NCI-H748 treated with DMSO at 0.1 percent for 48 hours (cell line): ENCODE results near the gene CTBP1.

Source experiments
- DNase-seq: peaks from one replicate; lab custom pipeline; 2025; lab: John Stamatoyannopoulos, UW

CTBP1 gene

DNA sequence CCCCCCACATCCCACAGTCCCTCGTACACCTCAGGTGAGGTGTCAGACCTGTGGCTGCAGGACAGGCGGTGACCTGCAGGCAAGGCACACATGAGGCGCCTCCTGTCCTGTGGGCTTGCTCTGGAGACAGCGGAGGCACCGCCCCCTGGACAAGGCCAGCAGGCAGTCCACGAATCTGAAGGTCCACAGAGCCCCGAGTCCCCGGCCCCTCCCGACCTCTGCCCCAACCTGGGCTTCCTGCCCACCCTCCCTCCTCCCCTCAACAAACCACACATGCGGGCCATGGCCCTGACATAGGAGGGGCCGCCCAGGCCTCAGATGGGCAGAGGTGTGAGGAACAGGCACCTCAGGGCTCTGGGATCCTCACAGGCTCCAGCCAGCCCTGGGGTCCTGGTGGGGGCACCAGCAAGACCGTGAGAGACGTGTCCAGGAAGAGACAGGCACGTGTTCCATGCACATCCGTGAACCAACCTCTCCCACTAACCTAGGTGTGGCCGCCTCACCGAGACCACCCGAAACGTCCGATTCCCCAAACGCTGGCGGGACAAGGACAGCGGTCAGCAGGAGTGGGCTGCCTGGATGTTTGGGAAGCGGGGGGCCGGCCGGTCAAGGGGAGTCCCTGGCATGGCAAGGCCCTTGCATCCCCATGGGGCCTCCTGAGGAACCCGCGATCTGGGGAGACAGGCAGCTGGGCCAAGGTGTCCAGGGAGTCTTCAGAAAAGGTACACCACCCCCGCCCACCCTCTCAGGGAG, 25.8 kb downstream of the CTBP1 start:
- no peak for DNase-seq

DNA sequence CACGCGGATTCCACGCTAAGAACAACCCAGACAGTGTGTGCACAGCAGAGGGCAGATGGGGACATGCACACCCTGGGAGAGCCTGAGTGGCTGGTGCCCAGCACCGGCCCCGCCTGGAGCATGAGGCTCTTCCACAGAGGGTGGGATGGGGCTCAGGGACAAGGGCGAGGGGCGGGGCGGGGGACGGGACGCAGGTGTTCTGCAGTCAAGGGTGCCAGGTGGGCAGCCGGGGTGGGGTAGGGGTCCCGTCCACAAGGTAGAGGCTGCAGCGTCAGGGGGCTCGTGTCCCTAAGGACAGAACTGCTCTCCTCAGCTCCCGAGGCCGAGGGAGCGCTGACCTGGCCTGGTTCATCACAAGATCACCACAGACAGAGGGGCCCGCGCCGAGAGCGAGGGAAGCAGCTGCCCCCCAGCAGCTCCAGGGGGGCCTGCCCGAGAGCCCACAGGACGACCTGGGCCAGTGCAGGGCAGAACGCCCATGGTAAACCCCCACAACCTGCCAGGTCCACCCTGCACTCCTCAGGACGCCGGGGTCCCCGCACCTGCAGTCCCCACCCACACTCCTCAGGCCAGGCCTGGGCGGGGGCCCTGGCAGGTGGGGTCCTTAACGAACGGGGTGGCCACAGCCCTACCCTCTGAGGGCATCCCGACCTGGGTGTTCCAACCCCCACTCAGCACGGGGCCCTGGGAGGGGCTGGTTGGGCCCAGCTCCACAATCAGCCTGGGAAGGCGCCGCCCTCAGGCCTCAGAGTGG, 26.7 kb downstream of the CTBP1 start:
- DNase-seq: no peak

DNA sequence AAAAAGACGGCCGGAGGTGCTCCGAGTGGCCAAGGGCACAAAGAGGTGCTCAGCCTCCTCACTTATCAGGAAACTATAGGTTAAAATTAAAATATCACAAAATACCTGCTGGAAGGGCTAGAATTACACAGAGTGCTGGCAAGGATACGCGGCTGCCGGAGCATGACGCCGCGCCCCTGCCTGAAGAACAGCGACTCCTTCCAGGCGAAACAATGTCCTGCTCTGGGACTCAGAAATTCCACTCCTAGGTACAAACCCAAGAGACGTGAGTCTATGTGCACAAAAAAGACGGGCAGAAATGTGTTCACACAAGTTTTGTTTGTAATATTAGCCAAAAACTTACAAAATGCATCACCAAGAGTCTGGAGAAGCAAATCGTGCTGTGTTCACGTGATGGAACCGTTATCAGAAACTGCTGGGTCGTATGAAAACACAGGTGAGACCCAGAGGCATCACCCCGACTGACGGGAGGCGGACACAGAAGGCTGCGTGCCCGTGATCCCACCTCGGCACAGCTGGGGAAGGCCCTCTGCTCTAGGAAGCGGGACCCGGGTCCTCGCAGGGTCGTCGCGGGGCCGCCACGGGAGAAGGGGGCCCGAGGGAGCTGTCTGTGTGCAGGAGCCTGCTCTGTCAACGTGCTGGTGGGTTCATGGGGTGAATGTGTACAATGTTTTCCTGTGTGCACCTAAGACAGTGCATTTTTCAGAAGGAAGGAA, 27.6 kb downstream of the CTBP1 start:
- no peak for DNase-seq

DNA sequence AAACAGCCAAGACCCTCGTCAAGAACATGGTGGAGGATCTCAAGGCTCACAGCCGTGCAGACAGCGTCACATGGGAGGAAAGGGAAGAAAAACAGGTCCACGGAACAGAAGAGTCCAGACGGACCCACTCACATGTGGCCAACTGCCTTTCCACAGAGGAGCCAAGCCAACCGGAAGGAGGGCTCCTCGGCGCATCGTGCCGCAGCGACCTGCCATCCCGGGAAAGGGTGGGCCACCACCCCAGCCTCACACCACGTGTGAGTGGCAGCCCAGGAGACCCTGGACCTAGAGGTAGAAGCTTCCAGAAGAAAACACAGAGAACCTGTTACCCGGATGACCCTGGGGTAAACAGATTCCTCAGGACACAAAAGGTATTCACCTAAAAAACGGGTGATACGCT, 28.4 kb downstream of the CTBP1 start:
- DNase-seq: no peak

DNA sequence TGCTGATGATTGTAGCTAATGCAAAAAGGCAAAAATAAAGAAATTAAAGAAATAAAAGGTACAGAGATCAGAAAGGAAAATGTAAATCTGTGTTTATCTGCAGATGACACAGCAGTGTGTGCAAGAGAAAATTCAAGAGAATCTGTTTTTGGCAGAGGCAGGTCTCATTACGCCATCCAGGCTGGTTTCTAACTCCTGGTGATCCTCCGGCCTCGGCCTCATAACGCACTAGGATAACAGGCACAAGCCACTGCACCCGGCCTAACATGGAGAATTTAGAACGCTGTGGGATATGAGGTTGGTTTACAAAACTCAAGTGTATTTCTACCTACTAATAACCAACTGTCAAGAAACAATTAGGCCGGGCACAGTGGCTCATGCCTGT, 29.4 kb downstream of the CTBP1 start:
- DNase-seq: no peak

DNA sequence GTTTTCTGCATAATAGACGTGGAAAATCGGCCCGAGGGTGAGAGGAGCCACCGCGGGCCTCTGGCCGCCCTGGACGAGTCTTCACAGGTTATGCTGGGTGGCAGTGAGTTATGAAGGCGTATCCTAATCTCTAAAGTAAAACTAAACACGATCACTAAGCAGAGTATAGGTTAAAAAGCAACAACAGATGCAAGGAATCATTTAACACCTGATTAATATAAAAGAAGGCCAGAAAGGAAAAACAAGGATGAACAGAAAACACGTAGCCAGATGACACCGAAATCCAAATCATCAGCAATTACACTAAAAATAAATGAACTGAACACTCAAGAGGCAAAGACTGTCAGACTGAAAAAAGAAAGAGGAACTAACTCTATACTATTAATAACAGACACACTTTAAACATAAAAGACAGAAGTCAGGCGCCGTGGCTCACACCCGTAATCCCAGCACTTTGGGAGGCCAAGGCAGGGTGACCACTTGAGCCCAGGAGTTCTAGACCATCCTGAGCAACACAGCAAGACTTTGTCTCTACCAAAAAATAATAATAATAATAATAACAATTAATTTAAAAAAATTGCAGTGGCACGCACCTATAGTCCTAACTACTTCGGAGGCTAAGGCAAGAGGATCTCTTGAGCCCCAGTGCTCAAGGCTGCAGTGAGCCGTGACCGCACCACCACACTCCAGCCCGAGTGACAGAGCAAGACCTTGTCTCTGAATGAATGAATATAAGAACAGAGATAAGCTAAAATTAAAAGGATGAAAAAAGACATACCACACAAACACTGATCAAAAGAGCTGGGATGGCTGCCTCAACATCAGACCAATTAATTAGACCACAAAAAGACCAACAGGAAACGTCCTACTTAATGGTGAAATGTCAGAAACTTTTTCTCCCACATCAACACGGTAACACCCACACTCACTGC, 30.0 kb downstream of the CTBP1 start:
- DNase-seq: no peak

DNA sequence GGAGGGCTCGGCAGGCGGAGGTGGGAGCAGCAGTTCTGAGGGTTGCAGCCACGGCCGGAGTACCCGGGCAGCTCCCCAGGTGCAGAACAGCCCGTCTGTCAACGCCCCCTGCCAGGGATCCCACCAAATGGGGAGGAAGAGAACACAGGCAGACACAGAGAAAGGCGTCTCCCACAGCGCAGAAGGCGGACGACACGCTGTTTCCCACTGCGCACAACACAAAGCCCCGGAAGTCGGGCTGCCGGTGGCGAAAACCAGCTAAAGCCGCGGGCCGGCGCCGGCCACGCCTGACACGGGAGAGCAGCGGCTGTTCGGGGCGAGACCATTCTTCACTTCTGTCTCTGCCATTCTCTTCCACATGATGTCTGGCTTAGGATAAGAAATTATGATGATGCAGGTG, 31.6 kb downstream of the CTBP1 start:
- DNase-seq: no peak

DNA sequence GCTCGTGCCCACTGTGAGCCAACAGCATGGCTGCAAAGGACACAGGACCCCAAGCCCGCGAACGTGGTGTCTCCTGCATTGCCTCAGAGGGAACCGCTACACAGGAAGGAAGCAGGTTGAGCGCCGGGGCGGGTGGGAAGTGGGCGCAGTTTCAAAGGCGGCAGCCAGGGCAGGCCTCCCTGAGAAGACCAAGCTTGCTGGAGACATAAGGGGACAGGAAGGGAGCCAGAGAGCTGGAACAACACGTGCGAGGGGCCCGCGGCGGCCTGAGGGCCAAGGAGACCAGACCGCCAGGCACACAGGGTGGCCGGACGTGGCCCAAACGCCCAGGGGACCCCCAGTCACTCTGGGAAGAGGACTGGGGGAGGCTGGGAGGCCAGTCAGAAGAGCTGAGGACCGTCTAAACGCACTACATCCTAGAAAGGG, 32.0 kb downstream of the CTBP1 start:
- no peak for DNase-seq

DNA sequence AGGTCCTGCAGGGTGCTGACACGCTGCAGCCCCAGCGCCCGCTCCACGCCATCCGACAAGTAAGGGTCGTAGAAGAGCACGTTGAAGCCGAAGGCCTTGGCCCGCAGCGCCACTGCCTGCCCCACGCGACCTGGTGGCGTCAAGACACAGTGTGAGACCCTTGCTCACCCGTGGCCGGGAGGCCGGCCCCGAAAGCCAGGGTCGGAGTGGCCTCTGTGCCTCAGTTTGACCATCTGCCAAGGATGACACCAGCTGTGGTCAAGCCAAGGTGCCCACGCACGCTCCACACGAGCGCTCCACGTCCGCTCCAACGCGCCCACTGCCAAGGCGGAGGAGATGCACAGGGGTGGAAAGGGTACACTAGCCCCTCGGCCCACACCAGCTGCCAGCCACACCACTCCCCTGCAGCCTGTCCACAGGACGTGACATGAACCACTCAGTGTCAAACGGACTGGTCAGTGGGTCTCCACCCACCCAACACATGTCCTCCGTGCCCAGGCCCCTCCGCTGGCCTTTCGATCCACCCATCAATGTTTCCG, 32.8 kb downstream of the CTBP1 start:
- DNase-seq: no peak

DNA sequence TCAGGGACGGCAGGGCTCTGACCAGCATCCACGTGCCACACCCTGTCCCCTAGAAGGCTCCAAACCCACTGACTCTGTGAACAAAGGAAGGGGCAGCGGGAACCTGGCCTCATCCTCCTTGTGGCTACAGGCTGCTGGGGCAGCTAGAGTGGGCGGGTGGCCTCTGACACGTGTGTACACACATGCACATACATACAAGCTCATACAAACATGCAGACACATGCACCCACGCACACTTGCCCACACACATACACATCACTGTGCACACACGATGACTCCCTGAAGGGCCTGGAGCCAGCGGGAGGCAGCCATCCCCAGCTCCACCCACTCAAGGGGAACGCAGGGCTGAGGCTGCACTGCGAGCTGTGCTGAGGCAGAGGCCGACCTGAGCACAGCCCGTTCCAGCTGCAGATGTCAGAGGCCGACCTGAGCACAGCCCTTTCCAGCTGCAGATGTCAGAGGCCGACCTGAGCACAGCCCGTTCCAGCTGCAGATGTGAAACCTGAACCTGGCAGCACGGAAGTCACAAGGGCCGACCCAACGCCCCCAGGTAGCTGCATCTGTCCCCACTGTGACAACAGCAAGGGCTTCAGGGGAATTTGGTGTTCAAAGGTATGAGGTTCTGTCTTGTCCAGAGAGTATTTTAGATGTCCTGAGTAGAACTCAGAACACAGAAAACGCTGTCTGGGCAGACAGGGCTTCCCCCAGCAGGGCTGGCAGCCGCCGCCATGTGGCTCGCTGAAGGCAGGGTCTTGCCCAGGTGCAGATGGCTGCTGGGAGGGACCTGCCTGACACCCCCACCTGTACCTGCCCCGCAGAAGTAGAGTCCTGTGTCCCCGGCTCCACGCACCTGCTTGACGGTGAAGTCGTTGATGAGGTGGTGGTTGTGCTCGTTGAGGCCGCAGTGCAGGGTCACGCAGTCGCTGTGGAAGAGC, 33.5 kb downstream of the CTBP1 start:
- no peak for DNase-seq

DNA sequence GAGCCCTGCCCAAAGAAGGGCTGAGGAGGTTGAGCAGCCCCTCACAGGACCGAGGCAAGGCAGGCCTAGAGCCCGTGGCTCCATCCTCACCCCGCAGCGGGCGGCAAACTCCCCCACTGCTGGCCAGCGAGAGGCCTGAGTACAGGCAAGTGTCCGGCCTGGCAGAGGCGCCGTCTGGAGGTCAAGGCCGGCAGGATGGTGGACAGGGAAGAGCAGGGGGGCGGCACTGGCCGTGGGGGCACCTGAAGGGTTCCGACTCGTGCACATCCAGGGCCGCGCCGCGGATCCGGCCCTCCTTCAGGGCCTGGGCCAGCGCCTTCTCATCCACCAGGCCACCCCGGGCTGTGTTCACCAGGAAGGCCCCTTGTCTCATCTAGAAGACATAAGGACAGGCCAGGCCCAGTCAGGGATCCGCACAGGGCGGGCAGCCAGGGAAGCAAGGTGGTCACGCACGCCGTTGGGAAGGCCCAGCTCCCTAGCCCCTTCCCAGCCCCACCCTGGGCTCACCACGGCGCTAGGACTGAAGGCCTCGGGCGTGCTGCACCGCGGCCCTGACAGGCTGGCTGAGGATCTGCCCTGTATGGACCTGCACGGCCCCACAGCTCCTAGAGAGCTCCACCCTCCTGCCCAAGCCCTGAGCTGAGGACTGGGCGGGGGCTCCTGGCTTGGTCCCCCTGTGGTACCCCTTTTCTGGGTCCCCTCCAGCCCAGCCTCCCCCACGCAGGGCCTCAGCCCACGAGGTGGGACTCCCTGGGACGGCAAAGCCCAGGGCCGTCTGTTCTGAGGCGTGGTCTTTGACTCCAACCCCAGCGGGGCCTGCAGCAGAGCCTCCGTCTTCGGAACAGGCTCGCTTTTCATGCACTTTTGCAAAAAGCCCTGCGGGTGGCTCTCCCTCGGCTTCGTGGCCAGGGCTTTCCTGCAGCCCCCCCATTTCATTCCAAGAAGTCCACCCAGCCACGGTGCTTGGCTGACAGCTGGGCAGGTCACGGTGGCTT, 34.5 kb downstream of the CTBP1 start:
- DNase-seq: no peak

DNA sequence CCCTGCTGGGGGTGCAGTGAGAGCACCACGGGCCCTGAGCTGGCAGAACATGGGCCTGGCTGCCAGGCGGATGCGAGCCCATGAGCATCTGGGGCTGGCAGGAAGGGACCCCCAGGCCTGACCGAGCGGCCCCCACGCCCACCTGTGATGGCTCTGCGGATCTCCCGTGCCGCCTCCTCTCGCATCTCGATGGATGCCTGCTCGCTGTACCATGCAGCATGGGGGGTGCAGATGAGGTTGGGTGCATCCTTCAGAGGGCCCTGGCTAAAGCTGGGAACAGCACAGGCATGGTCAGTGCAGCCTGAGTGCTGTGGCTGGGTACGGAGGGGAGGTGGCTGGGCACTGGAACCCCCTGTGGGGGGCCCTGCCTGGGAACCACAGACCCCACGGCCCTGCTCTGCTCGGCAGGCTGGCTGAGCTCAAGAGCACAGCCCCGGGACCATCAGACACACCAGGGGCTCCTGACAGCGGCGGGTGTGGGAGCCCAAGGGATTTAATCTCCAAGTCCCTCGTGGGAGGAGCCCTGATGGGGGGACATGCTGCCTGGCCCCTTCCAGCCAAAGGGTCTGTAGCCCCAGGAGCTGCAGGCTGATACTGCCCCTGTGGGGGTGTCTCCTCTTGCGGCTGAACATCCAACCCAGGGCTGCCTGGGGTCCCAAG, 35.5 kb downstream of the CTBP1 start:
- DNase-seq: no peak

DNA sequence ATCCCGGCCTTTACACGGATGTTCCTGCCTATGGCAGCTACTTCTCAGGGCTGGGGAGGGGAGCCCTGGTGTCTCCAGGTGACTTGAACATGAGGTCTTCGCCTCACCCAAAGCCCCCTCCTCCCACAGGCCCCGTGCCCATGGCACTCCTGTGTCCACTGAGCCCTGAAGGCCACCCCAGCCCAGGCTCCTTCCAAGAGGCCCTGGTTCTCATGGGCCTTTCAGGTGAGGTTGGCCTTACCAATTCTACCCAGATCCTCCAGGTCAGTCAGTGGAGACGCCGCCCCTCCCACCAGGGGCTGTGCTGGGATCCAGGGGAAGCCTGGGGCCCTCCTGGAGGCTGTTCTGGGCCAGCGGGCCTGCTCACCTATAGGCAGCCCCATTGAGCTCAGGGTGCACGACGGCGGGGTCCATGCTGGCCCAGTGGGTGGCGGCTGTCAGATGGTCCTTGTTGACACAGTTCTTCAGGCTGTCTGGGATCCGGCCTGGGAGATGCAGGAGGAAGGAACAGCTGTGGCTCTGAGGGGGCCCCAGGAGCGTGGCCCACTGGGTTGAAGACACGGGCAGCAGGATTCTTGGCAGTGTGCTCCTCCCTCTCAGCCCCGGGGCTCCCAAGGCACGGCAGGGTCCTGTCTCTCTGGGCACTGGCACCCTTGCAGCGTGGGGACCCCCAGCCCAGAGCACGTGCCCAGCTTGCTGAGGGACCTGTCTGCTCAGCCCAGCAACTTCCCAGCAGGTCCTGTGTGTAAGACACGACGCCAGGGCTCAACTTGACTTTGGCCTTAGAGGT, 36.2 kb downstream of the CTBP1 start:
- no peak for DNase-seq

DNA sequence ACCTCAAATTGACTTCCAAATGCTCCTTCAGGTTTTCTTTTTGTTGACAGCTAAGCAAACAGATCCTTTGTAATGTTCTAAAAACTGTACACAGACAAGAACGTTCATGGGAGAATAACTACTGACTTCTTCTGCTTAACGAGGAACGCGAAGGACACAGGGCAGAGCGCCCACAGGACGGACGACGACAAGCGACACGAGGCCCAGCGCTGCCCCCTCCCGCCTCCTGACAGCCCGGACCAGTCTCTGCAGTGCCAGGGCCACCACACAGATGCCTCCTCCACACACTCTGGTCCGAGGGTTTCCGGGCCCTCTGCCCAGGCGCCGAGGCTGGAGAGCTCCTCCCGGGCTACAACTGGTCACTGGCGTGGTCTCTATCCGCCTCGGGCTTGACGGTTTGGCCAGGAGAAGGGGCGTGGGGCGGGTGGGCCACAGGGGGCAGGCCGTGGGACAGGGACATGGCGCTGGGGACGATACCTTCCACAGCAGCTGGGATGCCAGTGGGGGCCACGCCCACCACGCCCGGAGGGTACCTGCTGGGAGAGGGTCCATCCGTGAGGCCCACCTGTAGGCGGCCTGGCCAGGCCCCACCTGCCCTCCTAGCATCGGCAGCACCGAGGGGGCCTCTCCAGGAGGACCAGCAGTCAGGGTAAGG, 36.9 kb downstream of the CTBP1 start:
- no peak for DNase-seq

DNA sequence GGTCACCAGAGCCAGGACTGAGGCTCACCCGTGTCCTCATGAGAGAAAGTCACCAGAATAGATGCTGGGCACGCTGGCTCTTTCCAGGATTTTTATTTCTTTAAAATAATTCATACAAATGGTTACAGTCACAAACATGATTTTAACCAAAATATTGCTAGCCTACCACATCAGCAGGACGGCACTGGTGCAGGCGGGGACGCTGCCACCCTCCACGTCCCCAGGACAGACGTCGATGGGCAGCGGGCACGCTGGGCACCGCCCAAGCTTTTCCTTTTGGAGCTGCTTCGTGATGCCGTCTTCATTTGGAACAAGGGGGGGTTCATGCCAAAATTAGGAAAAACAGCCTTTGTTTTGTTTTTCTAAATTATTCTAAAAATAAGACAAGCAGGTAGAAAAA, 37.6 kb downstream of the CTBP1 start:
- no peak for DNase-seq

DNA sequence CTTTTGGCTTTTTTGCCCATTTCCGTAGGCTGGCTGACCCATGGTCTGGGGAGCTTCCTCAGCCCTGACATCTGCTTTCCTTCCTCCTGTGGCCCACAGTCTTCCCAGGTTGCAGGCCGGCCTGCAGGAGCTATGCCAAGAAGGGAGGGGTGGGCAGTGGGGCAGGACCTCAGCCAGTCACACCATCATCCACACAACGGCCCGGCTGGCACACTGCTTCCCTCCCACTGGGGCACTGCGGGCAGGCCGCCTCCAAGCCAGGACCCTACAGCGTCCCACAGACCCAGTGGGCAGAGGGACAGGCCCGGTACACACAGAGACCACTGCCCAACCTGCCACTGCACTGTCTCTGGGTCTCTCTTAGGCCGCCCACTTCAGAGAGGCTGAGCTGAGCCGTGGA, 38.0 kb downstream of the CTBP1 start:
- no peak for DNase-seq

DNA sequence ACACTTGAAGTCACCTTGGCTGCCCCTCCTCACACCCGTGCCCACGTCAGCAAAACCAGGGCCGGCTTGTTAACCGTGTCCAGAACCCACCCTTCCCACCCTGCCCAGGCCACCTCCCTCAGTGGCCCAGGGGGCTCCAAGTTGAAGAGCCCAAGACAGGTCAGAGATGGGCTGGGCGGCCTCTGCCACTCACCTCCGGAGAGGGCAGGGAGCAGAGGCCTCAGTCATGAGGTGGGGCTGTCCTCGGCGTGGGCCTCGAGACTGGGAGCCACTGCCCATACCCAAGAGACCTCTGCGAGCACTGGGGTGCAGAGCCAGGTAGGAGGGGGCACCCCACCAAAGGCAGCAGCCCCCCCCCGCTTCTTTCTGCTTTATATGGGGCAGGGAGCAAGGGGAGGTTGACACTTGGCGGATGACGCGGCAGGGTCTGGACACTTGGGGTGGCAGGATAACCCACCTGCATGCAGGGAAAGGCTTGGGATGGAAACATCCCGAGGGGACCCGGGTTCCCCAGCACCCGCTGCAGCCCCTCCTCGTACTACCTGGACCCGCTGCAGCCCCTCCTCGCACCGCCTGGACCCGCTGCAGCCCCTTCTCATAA, 38.6 kb downstream of the CTBP1 start:
- no peak for DNase-seq
